KMS-11 (cell line): ENCODE data around the gene MYOT.

ENCODE experiments used
- H2AFZ ChIP-seq: fragments of 200-600 bp; sonication (generic); 2 replicates; pipeline ENCODE4 v1.6.1; 2016; ENCODE audit warnings: antibody characterized with exemption, mixed run types, low read depth
- H3K27ac ChIP-seq: fragments of 200-600 bp; sonication (generic); 2 replicates; pipeline ENCODE4 v1.6.1; 2016; ENCODE audit warnings: mild to moderate bottlenecking, mixed run types
- H3K27me3 ChIP-seq: fragments of 200-600 bp; sonication (generic); 2 replicates; pipeline ENCODE4 v1.6.1; 2017; ENCODE audit warnings: mild to moderate bottlenecking, low read depth, mixed run types, moderate library complexity; ENCODE audit not compliant: insufficient read depth
- H3K36me3 ChIP-seq: fragments of 200-600 bp; sonication (generic); 2 replicates; pipeline ENCODE4 v1.6.1; 2017; ENCODE audit warnings: mild to moderate bottlenecking, mixed run types; ENCODE audit not compliant: insufficient read depth
- H3K4me1 ChIP-seq: fragments of 200-600 bp; sonication (generic); 2 replicates; pipeline ENCODE4 v1.6.1; 2016; ENCODE audit warnings: mild to moderate bottlenecking, low read depth, mixed run types; ENCODE audit not compliant: poor library complexity, severe bottlenecking
- H3K4me2 ChIP-seq: fragments of 200-600 bp; sonication (generic); 2 replicates; pipeline ENCODE4 v1.7.0; 2016; ENCODE audit warnings: mild to moderate bottlenecking, mixed run types
- H3K4me3 ChIP-seq: fragments of 200-600 bp; sonication (generic); IDR thresholded peaks from 2 replicates; pipeline ENCODE4 v1.6.1; 2017; ENCODE audit warnings: low read depth, low read length, mixed read lengths; ENCODE audit not compliant: insufficient read depth
- H3K79me2 ChIP-seq: fragments of 200-600 bp; sonication (generic); 2 replicates; pipeline ENCODE4 v1.6.1; 2016; ENCODE audit warnings: low read depth, mixed run types; ENCODE audit not compliant: insufficient read depth
- H3K9ac ChIP-seq: fragments of 200-600 bp; sonication (generic); 2 replicates; pipeline ENCODE4 v1.6.1; 2016; ENCODE audit warnings: mild to moderate bottlenecking, mixed run types
- H4K20me1 ChIP-seq: fragments of 200-600 bp; sonication (generic); 2 replicates; pipeline ENCODE4 v1.6.1; 2016; ENCODE audit warnings: mild to moderate bottlenecking, mixed run types; ENCODE audit not compliant: insufficient read depth
- CTCF ChIP-seq: fragments of 200-600 bp; sonication (generic); conservative IDR thresholded peaks from 2 replicates; pipeline ENCODE4 v1.6.1; 2017; ENCODE audit warnings: low read depth, mild to moderate bottlenecking, antibody characterized with exemption, low read length, moderate library complexity, mixed read lengths

MYOT gene

DNA sequence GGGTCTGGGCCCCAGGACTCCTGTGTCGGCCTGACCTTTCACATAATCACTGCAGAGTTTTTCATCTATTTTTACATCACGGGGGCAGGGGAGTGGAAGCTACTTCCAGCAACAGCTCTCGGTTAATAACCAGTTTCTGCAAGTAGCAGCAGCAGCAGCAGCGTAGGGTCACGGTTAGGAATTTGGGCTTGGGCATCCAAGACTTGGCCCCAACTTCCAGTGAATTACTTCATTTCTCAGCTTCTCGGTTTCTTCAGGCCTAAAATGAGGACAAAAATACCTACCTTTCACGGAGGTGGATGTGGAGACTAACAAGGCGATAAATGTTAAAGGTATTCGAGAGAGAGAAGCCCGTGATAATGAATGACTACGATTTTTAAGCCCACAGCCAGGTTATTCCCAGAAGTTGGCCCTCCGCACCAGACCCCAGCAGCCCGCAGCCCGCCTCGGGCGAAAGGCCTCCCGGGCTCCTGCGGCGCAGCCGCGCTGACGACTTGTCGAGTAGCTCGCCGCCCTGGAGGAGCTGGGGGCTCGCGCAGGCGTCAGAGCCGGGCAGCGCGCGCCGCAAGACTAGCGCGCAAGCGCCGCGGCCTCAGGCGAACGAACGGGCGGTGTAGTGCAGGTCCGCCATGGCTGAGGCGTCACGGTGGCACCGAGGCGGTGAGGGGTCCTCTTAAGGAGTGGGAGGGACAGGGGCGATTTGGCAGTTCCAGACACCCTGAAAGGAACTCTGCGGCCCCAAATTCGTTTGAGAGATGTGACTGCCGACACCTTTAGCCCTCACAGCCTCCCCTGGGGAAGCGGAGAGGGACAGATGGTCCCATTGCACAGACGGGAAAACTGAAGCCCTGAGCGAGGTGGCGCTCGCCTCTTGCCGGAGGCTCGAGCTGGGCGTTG lies 21.5 kb downstream of the MYOT start, which contains the start of gene PKD2L2:
Gene PKD2L2 (plus strand): TSS at position 595 of the 897 bp plus-strand sequence. CDS start 35 bp downstream, at position 630.
- H3K27me3 ChIP-seq, result no peaks in the 10 kb centered on the region
- H3K9ac ChIP-seq, result peak within 1 kb of the TSS; percentile 58
- H2AFZ ChIP-seq, result peak within 1 kb of the TSS; percentile 45
- H3K4me3 ChIP-seq, result no peak within 1 kb of the TSS
- H4K20me1 ChIP-seq, result no peaks in the 10 kb centered on the region
- no peaks in the 10 kb centered on the region for H3K36me3 ChIP-seq
- H3K27ac ChIP-seq, result peak within 1 kb of the TSS; percentile 56
- TF ChIP-seq CTCF, result no peak
- H3K79me2 ChIP-seq, result no peaks in the 10 kb centered on the region
- peak within 1 kb of the TSS; percentile 49; the same call in 1 of the 2 replicates for H3K4me2 ChIP-seq
- no peaks in the 10 kb centered on the region for H3K4me1 ChIP-seq

- H2AFZ ChIP-seq, result no peak overlapping the region
- TF ChIP-seq CTCF, result no peak
- H3K4me1 ChIP-seq, result no peaks in the 10 kb centered on the region
- H3K9ac ChIP-seq, result no peak overlapping the region
- no peaks in the 10 kb centered on the region for H3K79me2 ChIP-seq
- H3K27me3 ChIP-seq, result no peaks in the 10 kb centered on the region
- H3K4me3 ChIP-seq, result no peak overlapping the region
- H4K20me1 ChIP-seq, result no peaks in the 10 kb centered on the region
- H3K27ac ChIP-seq, result no peak overlapping the region
- H3K4me2 ChIP-seq, result no peak overlapping the region
- H3K36me3 ChIP-seq, result no peaks in the 10 kb centered on the region
Measured at GRCh38 chr5:137890845-137891244, 23.2 kb downstream of the MYOT start.

DNA sequence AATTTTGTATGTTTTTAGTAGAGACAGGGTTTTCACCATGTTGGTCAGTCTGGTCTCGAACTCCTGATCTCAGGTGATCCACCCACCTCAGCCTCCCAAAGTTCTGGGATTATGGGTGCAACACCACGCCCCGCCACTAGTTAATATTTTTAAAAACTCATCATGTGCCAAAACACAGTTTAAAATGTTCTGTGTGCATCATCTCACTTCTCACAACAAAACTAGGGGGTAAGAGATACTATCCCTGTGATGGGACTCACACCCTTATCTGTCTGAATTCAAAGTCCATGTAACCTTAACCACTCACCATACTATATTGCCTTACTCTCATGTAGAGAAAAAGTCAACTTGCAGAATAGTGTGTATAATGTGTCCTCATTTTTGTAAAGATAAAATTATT lies 24.2 kb downstream of the MYOT start:
- H4K20me1 ChIP-seq, result no peaks in the 10 kb centered on the region
- peak; percentile 39; the same call in 1 of the 2 replicates for TF ChIP-seq CTCF
- no peak overlapping the region for H3K4me3 ChIP-seq
- no peaks in the 10 kb centered on the region for H3K79me2 ChIP-seq
- no peak overlapping the region for H3K4me2 ChIP-seq
- no peak overlapping the region for H3K27ac ChIP-seq
- H2AFZ ChIP-seq, result no peak overlapping the region
- H3K4me1 ChIP-seq, result no peaks in the 10 kb centered on the region
- H3K36me3 ChIP-seq, result no peaks in the 10 kb centered on the region
- no peak overlapping the region for H3K9ac ChIP-seq
- H3K27me3 ChIP-seq, result no peaks in the 10 kb centered on the region

DNA sequence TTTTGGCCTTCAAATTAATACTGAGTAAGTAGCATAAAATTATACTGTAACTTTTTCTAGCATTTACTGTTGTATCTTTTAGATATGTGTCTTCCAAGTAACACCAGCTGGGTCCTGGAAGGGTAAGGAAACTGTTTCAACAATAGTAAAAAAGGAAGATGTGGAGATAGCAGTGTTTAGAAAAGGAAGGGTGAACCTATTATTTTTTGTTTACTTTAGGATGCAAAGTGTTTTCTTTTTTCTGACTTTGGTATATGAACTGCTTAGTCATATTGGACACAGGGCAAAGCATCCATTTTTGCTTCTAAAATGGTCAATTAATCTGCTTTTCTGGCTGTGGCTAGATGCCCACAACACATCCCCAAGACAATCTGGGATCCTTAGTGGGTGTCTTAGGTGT lies 26.9 kb downstream of the MYOT start:
- H3K27me3 ChIP-seq, result no peaks in the 10 kb centered on the region

More for the DNA sequence above, 26.9 kb downstream of the MYOT start:
- TF ChIP-seq CTCF, result no peak
- H3K4me2 ChIP-seq, result no peak overlapping the region
- no peaks in the 10 kb centered on the region for H4K20me1 ChIP-seq
- H3K79me2 ChIP-seq, result no peaks in the 10 kb centered on the region
- H3K36me3 ChIP-seq, result no peaks in the 10 kb centered on the region
- no peak overlapping the region for H3K4me3 ChIP-seq
- H3K27ac ChIP-seq, result no peak overlapping the region
- H3K4me1 ChIP-seq, result no peaks in the 10 kb centered on the region
- no peak overlapping the region for H3K9ac ChIP-seq
- no peak overlapping the region for H2AFZ ChIP-seq
